ENCODE measurements around the gene CXorf58. TPM values are rescaled to one million over a fixed set of nuclear protein-coding genes. Genes with fewer than 3 reads are reported as not detected.
A peak's percentile ranks its signal among the peaks of the same experiment; 100 is the strongest.
"Not testable (repeated sequence)": the region's sequence is repeated elsewhere in the genome, so short reads cannot be mapped to it uniquely, and the experiment has no call there.

CXorf58 gene
- total RNA-seq, 1 donor = not detected

DNA sequence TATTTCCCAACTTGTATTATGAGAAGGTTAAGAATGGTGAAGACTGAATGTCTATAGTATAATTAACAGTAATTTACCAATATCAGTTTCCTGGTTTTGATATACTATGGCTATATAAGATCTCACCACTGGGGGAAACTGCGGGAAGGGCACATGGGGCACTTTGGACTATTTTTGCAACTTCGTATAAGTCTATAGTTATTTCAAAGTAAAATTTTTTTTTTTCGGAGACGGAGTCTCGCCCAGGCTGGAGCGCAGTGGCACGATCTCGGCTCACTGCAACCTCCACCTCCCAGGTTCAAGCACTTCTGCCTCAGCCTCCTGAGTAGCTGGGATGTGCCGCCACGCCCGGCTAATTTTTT is 46.1 kb downstream of the CXorf58 start:
- H3K27me3 ChIP-seq (ENCODE audit: insufficient read depth, low read length) = no peaks in the 10 kb centered on the region
- no peak for DNase-seq (ENCODE audit: insufficient read length, low spot score, missing footprints)
- no peak overlapping the region for H3K4me3 ChIP-seq (ENCODE audit: insufficient read depth, low read length)
- no peaks in the 10 kb centered on the region for H3K4me1 ChIP-seq (ENCODE audit: insufficient read depth, low read length)
- H3K79me2 ChIP-seq (ENCODE audit: insufficient read depth, low read length) = no peaks in the 10 kb centered on the region
- H2AFZ ChIP-seq (ENCODE audit: low read length) = peak overlapping the region; percentile 87
- H4K20me1 ChIP-seq (ENCODE audit: insufficient read depth, low read length) = no peaks in the 10 kb centered on the region
- no peaks in the 10 kb centered on the region for H3K36me3 ChIP-seq (ENCODE audit: insufficient read depth, low read length)
- no peak overlapping the region for H3K27ac ChIP-seq (ENCODE audit: low read depth, low read length)
- no peaks in the 10 kb centered on the region for H3K9me3 ChIP-seq (ENCODE audit: low read depth, low read length)
- peak overlapping the region; percentile 75 for H3K4me2 ChIP-seq (ENCODE audit: insufficient read depth, low read length)
- TF ChIP-seq, protein P1, sequence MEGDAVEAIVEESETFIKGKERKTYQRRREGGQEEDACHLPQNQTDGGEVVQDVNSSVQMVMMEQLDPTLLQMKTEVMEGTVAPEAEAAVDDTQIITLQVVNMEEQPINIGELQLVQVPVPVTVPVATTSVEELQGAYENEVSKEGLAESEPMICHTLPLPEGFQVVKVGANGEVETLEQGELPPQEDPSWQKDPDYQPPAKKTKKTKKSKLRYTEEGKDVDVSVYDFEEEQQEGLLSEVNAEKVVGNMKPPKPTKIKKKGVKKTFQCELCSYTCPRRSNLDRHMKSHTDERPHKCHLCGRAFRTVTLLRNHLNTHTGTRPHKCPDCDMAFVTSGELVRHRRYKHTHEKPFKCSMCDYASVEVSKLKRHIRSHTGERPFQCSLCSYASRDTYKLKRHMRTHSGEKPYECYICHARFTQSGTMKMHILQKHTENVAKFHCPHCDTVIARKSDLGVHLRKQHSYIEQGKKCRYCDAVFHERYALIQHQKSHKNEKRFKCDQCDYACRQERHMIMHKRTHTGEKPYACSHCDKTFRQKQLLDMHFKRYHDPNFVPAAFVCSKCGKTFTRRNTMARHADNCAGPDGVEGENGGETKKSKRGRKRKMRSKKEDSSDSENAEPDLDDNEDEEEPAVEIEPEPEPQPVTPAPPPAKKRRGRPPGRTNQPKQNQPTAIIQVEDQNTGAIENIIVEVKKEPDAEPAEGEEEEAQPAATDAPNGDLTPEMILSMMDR (IDR thresholded peaks at IDR 0.05; ENCODE audit: extremely low read depth, low read depth, low read length) = no peak

GRCh38 chrX:23954396-23954795 is 46.6 kb downstream of the CXorf58 start:
- Histone ChIP-seq H3K4me2 (ENCODE audit: insufficient read depth, low read length) (no peak overlapping the region), H3K4me1 (ENCODE audit: insufficient read depth, low read length) (no peaks in the 10 kb centered on the region), H3K27me3 (ENCODE audit: insufficient read depth, low read length) (no peaks in the 10 kb centered on the region), H3K27ac (ENCODE audit: low read depth, low read length) (no peak overlapping the region), H2AFZ (ENCODE audit: low read length) (no peak overlapping the region), H3K4me3 (ENCODE audit: insufficient read depth, low read length) (no peak overlapping the region), H3K79me2 (ENCODE audit: insufficient read depth, low read length) (no peaks in the 10 kb centered on the region), H3K9me3 (ENCODE audit: low read depth, low read length) (no peaks in the 10 kb centered on the region), H4K20me1 (ENCODE audit: insufficient read depth, low read length) (no peaks in the 10 kb centered on the region), H3K36me3 (ENCODE audit: insufficient read depth, low read length) (no peaks in the 10 kb centered on the region)
- DNase-seq (ENCODE audit: insufficient read length, low spot score, missing footprints) = no peak
- TF ChIP-seq, protein P1 (IDR thresholded peaks at IDR 0.05; ENCODE audit: extremely low read depth, low read depth, low read length) = no peak

GRCh38 chrX:23959781-23960180 is 52.0 kb downstream of the CXorf58 start:
- H4K20me1 ChIP-seq (ENCODE audit: insufficient read depth, low read length) = no peaks in the 10 kb centered on the region
- peaks cover 4% of the 10 kb centered on the region for H3K27me3 ChIP-seq (ENCODE audit: insufficient read depth, low read length)
- H2AFZ ChIP-seq (ENCODE audit: low read length) = no peak overlapping the region
- H3K79me2 ChIP-seq (ENCODE audit: insufficient read depth, low read length) = no peaks in the 10 kb centered on the region
- H3K4me1 ChIP-seq (ENCODE audit: insufficient read depth, low read length) = no peaks in the 10 kb centered on the region
- H3K36me3 ChIP-seq (ENCODE audit: insufficient read depth, low read length) = no peaks in the 10 kb centered on the region
- TF ChIP-seq, protein P1 (IDR thresholded peaks at IDR 0.05; ENCODE audit: extremely low read depth, low read depth, low read length) = no peak
- H3K27ac ChIP-seq (ENCODE audit: low read depth, low read length) = no peak overlapping the region
- H3K9me3 ChIP-seq (ENCODE audit: low read depth, low read length) = no peaks in the 10 kb centered on the region
- H3K4me2 ChIP-seq (ENCODE audit: insufficient read depth, low read length) = no peak overlapping the region
- DNase-seq (ENCODE audit: insufficient read length, low spot score, missing footprints) = no peak
- no peak overlapping the region for H3K4me3 ChIP-seq (ENCODE audit: insufficient read depth, low read length)

- no peak overlapping the region for H3K4me3 ChIP-seq (ENCODE audit: insufficient read depth, low read length)
- H3K36me3 ChIP-seq (ENCODE audit: insufficient read depth, low read length) = no peaks in the 10 kb centered on the region
- H3K4me2 ChIP-seq (ENCODE audit: insufficient read depth, low read length) = no peak overlapping the region
- H3K9me3 ChIP-seq (ENCODE audit: low read depth, low read length) = no peaks in the 10 kb centered on the region
- H2AFZ ChIP-seq (ENCODE audit: low read length) = no peak overlapping the region
- no peak for DNase-seq (ENCODE audit: insufficient read length, low spot score, missing footprints)
- no peaks in the 10 kb centered on the region for H4K20me1 ChIP-seq (ENCODE audit: insufficient read depth, low read length)
- no peak overlapping the region for H3K27ac ChIP-seq (ENCODE audit: low read depth, low read length)
- H3K4me1 ChIP-seq (ENCODE audit: insufficient read depth, low read length) = no peaks in the 10 kb centered on the region
- peaks cover 5% of the 10 kb centered on the region for H3K27me3 ChIP-seq (ENCODE audit: insufficient read depth, low read length)
- no peaks in the 10 kb centered on the region for H3K79me2 ChIP-seq (ENCODE audit: insufficient read depth, low read length)
- TF ChIP-seq, protein P1 (IDR thresholded peaks at IDR 0.05; ENCODE audit: extremely low read depth, low read depth, low read length) = no peak
Observed at GRCh38 chrX:23964191-23964590, 56.4 kb downstream of the CXorf58 start.

DNA sequence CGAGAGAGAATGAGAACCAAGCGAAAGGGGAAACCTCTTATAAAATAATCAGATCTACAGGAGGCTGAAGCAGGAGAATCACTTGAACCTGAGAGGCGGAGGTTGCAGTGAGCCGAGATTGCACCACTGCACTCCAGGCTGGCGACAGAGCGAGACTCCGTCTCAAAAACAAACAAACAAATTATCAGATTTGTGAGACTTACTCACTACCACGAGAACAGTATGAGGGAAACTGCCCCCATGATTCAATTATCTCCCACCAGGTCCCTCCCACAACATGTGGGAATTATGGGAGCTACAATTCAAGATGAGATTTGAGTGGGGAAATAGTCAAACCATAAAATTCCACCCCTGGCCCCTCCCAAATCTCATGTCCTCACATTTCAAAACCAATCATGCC is 57.8 kb downstream of the CXorf58 start:
- not testable (repeated sequence) for H3K4me2 ChIP-seq (ENCODE audit: insufficient read depth, low read length); H3K27me3 ChIP-seq (ENCODE audit: insufficient read depth, low read length); H4K20me1 ChIP-seq (ENCODE audit: insufficient read depth, low read length); H3K9me3 ChIP-seq (ENCODE audit: low read depth, low read length); H3K4me3 ChIP-seq (ENCODE audit: insufficient read depth, low read length); DNase-seq (ENCODE audit: insufficient read length, low spot score, missing footprints); H3K36me3 ChIP-seq (ENCODE audit: insufficient read depth, low read length); H3K4me1 ChIP-seq (ENCODE audit: insufficient read depth, low read length); H3K79me2 ChIP-seq (ENCODE audit: insufficient read depth, low read length); H3K27ac ChIP-seq (ENCODE audit: low read depth, low read length); H2AFZ ChIP-seq (ENCODE audit: low read length)

Data from osteoblast (primary cell).